SIG-M5 (cell line): ENCODE data around the gene SNPH.
A peak's percentile ranks its signal among the peaks of the same experiment; 100 is the strongest.

Source experiments
- DNase-seq: peaks from one replicate; lab custom pipeline; 2025; lab: John Stamatoyannopoulos, UW

SNPH gene

DNA sequence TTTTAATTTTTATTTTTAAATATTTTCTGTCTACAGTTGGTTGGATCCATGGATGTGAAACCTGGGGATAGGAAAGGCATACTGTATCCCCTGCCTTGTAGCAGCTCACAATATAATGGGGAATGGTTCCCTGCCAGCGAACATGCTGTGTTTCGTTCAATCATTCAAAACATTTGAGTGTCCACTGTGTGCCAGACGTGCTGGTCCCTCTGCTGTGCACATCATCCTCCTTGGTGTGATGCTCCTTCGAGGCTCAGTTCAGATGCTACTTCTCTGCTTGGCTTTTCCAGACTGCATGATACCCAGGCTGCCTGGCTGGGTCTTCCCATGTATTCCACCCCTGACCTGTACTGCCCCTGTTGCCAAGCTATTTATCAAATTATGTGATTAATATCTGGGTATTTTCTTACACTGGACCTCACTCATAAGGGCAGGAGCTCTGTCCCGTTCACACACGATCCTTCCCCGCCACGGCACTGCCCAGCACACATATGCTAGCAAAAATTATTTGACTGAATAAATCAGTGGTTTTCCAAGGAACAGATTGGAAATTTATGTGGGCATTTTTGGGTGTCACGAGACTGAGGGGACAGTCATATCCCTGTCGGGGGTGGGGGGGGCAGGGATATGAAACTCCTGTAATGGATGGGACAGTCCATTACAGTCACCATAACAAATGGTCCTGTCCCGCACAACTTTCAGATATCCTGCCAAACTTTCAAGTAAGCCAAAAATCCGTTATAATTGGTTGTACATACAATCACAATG lies 57.9 kb downstream of the SNPH start:
- DNase-seq, result no peak

- DNase-seq, result no peak
Observed at GRCh38 chr20:1324598-1325172, 58.6 kb downstream of the SNPH start.

DNA sequence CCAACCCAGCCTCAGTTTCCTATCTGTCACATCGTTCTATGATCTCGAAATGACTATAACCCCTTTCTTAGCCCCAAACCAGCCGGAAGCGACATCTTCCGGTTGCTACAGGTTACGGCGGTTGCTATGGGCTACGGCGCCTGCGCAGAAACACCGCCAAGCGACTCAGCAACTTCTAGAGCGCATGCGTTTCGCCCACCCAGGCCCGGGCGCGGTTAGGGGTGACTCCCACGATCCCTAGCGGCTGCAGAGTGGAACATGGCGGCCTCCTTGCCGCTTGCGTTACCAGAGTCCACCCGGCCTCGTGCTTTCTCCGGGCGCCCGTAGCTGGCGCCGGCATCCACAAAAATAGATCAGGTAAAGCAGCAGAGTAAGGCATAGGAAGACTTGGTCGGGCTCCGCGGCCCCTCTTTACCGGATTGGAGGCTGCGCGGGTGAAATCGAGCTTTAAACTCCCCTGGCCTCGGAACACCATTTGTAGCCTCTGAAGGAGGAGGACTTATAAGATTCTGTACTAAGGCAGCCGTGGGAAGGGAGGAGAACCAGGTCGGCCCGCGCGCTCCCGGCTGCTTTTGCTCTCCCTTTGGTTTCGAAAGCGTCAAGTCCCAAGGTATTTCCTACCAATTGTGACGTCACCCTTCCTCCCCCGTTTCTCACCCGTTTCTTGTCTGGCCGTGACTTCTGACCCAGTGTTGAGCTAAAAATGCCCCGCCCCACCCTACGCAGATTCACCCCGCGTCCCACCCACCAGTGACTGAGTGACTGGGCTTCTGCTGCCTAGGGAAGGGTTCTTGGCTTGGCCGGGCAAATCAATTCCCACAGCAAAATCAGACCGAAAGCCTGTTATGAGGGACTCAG lies 59.3 kb downstream of the SNPH start:
- peak; percentile 85 for DNase-seq

DNA sequence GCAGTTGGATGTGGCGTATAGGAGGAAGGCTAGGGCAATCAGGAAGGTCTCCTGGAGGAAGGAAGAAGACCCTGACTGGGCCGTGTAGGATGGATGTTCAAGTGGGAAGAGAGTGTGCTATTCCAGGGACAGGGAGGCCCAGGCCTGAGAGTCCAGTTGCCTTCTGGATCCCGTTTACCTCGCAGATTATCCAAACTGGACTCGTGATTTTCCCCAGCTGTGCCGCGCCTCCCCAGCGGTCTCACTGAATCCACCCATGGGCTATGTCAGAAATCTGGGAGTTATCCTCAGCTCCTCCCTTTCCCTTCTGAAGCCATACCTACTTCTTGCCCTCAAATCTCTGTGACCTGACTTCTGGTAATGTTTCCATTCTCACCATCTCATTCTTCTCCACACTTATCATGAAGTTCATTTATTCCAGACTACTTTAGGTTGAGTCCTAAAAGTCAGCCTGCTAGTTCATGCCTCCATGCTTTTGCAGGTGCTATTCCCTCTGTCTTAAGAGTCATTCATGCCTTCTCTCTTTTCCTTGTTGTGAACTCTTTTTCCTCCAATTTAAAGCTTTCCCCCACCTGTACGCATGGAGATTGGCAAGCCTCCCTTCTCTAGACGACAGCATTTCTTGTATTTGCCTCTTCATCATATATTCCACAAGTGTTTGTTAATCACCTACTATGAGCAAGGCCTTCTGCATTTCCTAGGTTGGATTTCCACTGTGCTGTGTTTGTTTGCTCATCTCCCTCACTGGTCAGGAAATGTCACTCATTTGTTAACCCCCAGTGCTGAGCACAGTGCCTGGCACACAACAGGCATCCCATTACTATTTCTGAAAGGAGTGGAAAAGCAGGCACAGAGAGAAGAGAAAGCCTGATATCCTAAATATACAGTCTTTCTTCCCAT lies 60.2 kb downstream of the SNPH start:
- no peak for DNase-seq

- DNase-seq, result no peak
Observed at GRCh38 chr20:1327241-1327653, 61.2 kb downstream of the SNPH start.

DNA sequence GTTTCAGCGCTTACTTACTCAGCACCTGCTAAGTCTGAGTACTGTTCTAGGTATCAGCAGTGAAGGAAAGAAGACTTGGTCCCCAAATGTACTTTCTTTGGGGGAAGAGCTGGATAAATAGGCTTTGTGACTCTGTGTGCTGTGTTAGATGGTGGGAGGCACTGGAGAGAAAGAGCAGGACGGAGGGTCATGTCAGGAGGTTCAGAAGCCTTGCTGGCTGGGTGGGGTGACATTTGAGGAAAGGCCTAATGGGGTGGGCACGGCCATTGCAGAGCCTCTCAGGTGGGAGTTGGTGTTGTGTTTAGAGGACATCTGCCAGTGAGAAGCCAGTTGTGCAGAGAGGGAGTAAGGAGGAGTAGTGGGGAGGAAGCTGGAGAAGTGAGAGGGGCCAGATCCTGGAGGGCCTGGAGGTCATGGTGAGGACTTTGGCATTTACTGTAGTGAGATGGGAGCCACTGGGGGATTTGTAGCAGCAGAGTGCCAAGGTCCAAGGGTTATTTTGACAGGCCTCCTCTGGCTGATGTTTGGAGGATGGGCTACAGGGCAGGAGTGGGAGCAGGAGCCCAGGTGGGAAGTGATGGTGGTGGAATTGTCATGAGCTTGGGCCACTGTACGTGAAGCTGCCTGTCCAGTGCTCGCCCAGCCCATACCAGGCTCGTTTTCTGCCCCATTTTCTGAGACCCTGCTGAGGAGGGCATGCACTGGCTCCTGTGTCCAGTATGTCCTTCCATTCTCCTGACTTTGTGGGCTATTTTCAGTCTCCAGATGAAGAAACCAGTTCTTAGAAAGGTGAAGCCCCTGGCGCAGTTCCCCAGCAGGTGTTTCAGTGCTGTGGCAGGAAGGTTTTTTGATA lies 62.0 kb downstream of the SNPH start:
- DNase-seq, result no peak

DNA sequence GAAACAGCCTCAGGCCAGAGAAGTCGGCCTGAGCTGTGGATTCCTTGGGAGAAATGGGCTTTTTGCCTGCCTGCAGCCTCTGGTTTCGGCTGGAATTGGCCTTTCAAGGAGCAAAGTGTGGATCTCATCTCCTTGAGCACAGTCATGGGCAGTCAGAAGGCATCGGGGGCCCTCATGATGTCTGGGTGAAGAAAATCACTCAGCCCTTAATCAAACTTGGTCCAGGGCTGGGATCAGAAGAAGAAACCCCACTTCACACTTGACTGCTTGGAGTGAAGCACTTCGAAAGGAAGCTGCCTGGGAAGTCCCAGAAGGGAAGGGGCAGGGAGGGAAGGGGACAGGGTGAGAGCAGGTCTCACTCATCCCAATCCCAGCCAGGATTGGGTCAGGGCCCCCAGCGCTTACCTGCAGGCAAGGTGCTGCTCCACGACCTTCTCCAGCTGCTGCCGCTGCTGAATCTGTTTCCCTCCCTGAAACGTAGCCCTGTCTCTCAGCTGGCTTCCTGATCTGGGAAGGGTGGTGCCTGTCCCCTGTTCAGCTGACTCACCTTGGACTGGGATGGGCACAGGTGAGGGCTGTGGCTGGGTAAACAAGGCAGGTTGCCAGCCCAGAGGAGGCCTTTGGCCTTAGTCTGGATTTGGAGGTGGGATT lies 62.7 kb downstream of the SNPH start, which contains the start of gene SDCBP2:
TSS of gene SDCBP2 (minus strand) at position 460 of the 651 bp plus-strand sequence. CDS start 8,723 bp downstream, outside the sequence.
- DNase-seq, result no peak

- no peak for DNase-seq
Observed at GRCh38 chr20:1330075-1330830, 64.2 kb downstream of the SNPH start.

DNA sequence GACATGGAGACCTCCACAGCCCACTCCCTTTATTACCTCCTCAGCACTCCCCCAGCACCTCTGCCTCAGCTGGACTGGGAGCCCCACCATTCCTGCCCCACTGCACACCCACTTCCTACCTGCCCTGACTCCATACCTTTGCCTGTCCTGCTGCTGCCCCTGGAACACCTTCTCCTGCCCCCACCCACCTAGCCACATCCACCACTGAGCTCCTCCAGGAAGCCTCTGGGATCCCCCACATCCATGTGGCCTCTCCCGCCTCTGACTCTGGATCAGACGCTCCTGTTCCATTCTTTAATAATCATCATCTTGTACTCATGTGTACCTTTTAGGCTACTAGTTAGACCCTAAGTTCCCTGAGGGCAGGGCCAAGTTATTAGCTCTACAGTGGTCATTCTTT lies 65.0 kb downstream of the SNPH start:
- no peak for DNase-seq

GRCh38 chr20:1331801-1332453 lies 65.8 kb downstream of the SNPH start:
- DNase-seq, result no peak

DNA sequence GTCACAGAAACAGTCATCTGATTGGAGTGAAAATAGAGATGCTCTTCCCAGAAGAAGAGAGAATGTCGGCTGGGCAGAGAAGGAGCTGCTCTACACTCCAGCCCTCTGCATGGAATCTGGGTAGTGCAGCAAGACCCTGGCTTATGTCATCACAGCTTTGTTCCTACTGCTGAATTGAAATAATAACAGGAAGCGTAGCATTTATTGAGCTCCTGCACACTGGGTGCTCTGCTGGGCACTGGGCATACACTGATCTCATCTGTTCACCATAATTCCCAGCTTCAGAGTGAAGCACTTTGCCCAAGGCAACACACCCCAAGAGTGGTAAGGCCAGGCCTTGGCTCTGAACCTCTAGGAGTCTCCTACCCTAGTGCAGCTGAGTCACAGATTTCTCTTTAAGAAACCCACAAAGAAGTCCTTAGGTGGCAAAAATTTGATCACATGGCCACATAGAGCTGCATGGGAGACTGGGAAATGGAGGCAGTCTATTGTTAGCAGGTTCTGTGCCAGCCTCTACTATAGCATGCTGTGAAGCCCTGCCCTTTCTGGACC lies 66.7 kb downstream of the SNPH start:
- no peak for DNase-seq

GRCh38 chr20:1333462-1334369 lies 67.6 kb downstream of the SNPH start:
- DNase-seq, result no peak

DNA sequence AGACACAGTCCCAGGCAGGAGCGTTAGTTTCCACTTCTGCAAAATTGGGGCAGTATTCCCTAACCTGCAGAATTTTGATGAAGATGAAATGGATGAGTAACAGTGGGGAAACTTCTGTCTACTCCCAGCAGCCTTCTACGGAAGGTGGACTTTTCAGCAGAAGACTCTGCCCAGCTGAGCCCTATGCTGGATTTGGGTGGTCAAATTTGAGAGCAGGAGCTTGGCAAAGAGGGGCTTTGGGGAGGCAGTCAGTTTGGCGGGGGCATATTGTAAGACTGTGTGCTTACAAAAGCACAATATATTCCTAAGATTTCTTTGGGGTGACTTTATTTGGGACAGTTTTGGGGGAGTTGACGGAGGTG lies 68.3 kb downstream of the SNPH start:
- no peak for DNase-seq

DNA sequence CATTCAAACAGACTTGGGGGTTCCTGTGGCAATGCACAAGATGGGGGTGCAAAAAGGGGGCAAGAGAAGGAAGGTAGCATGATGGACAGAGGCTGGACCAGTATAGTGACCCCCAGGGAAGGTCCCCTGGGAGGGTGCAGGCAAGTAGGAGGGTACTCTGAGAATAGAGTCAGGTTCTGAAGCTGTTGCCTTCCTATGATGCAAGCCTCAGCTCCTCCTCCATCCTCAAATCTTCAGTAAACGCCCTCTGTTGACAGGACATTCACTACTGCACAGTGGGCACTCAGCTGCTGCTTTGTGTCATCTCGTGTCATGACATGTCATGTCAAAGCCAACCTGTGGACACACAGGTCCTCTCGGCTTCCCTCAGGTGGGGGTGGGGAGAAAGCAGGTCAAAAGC lies 68.7 kb downstream of the SNPH start:
- peak; percentile 18 for DNase-seq

DNA sequence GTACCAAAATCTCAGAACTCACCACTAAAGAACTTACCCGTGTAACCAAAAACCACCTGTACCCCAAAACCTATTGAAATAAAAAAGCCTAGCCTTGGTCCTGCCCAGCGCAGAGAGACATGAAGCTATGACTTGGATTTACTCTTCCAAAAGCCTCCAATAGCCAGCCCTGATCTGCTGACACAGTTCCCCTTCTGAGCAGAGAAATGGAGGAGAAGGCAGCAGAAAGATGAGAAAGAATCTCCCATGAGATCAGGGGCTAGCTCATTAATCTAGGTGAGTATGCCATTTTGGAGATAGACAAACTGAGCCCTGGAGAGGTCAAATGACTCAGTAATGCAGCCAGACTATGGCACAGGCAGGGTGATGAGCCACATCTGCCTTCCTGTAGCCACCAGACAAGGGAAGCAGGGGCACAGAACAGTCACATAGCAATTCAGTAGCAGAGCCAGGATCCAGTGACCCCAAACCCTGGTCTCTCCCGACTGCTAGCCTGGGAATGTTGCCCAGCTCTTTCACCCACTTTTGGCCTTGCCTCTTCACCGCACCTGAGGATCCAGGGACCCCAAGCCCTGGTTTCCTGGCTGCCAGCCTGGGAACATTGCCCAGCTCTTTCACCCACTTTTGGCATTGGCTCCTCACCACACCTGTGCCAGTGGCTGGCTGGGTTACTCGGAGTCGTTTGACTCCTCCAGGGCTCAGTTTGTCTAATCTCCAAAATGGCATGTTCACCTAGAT lies 70.0 kb downstream of the SNPH start:
- no peak for DNase-seq

DNA sequence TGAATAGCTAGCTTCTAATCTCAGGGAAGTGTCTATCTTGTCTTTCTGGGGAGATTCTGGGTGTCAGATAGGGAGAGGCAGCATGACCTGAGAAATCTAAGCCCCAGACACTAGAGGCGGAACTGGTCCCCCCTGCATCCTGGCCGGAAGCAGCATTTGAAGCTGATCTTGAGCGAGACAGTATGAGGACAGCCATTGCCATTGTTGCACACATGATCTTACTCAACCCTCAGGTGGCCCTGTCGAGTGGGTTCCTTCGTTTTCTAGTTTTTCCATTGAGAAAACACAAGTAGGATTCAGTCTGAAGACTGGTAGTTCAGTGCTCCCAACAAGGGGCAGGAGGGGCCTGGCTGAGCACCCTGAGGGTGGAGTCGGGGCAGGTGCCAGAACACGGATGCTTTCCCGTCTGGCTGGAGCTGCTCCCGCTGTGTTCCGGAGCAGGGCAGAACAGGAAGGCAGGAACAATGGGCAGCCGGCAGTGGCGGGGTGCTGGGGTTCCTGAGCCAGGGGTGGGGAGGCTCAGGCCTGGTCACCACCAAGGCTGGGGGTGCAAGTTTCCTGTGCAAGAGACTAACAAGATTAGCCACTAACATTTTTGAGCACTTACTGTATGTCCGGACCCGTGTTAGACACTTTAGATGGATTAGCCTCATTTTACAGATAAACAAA lies 70.7 kb downstream of the SNPH start:
- no peak for DNase-seq
